ENCODE results near the gene C4orf50. TPM values are rescaled to one million over a fixed set of nuclear protein-coding genes. Genes with fewer than 3 reads are reported as not detected.

C4orf50 gene
- total RNA-seq, 2 experiments from 2014 or later = 0.19 to 0.43 TPM

DNA sequence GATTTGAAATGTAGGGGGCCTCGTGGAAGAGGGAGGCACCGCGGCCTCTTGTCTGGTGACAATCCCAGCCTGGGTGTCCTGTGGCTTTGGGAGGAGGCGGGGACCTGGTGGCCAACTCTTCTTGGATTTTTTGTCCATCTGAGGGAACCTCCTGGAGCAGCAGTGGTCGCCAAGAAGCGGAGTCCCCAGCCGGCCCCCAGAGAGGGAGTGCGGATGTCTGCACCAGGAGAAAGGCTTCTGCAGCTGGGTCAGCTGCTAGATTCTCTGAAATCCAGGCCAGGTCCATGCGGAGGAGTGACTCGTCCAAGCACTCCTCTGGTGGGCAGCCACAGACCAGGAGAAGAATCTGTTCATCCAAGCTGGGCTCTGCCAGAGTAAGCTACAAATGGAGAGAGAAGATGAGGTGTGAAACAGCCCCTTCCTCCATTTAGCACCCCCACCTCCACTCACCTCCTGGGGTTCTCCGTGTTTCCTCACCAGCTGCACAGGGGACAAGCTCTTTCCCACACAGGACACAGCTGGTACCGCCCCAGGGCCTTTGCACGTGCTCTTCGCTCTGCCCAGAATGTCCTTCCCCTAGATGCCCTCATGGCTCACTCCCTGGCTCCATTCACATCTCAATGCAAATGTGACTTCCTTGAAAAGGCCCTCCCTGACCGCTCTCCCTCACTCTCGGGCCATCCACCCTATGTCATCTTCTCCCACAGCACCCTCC is 27.6 kb downstream of the C4orf50 start:
- Mint-ChIP-seq H3K27ac (no peak overlapping the region), H3K4me1 (no peaks in the 10 kb centered on the region), H3K27me3 (peaks cover 2% of the 10 kb centered on the region), H3K36me3 (no peaks in the 10 kb centered on the region), H3K9me3 (no peaks in the 10 kb centered on the region), H3K4me3 (no peak overlapping the region)
- POLR2A ChIA-PET = no interaction called here
- ATAC-seq (ENCODE audit: low read depth) = no peak
- no peak for DNase-seq

DNA sequence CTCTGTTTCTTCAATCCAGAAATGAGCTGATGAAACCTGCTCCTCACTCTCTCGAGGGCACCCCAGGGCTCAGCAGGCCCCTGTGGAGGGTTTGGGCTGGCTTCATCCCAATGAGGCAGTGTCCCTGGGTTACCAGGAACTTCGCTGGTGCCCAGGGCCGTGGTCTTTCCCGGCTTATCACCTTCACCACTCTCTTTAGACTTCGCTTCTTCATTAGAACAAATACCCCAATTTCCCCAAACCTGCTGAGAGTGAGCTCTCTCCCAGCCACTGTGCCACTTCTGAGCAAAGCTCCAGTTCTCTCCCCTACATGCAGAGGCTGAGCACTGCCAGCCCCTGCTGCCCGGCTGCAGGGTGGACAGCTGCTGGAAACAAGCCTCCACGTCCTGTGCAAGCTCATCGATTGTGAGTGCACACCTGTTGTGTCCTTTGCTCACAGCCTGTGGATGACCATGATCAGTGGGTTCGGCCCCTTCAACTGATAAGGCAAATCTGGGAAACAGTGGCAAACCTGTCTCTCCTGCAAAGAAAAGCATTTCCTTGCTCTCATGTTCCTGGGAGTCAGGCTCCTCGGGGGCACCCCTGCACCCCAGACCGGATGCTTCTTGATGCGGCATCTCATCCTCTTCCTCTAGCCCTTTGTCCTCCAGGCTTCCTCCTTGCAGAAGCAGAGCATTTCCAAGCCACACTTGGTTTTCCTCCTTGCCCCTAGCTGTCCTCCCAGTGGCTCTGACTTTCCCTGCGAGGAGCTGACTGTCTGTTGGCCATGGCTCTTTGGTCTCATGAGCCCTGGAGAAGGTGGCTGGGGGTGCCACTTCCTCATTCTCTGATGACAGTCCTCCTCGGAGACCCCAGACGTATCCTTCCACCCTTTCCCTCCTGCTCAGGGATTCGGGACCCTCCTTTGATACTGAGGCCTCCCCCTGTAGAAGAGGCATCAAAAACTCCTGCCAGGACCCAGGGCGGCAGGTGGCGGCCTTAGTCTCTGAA is 28.7 kb downstream of the C4orf50 start:
- ATAC-seq (ENCODE audit: low read depth) = no peak

DNA sequence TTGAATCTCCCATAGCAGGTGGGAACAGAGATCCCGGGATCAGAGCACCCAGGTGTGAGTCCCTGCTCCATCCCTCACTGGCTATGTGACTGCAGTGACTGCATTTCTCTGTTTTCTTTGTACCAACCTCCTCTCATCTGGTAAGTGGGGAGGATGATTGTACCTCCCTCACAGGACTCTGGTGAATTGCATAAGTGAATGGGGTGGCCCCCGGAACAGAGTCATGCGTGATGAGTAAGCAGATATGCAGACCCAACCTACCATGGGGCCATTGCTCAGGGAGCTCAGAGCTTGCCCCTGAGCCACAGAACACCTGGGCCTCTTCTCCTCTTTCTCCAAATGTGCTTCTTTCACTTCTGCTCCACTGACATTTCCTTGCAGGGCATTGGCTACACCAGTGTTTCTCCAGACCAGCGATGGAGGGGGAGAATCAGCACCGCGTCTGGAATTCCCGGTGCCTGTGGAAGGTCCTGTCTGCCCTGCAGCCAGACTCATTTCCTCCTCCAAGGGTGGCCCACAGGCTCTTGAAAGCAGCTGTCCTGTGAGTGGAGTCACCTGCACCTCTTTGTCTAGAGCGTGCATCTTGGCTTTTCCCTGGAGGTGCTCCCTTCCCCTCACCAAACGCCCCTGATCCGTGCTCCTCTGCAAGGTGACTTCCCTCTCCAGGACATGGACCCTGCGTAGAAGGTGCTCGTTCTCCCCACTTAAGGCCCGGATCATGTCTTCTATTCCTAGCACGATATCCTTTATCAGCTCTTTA is 30.0 kb downstream of the C4orf50 start:
- DNase-seq = no peak
- H3K9me3 Mint-ChIP-seq = peaks cover 3% of the 10 kb centered on the region
- H3K27me3 Mint-ChIP-seq = no peaks in the 10 kb centered on the region
- no peak overlapping the region for H3K27ac Mint-ChIP-seq
- no peak for ATAC-seq (ENCODE audit: low read depth)
- H3K36me3 Mint-ChIP-seq = no peaks in the 10 kb centered on the region
- POLR2A ChIA-PET = no interaction called here
- H3K4me1 Mint-ChIP-seq = no peaks in the 10 kb centered on the region
- H3K4me3 Mint-ChIP-seq = no peak overlapping the region

More for the DNA sequence above, 28.7 kb downstream of the C4orf50 start:
- Mint-ChIP-seq H3K4me3 (no peak overlapping the region), H3K4me1 (no peaks in the 10 kb centered on the region), H3K27me3 (no peaks in the 10 kb centered on the region), H3K27ac (no peak overlapping the region), H3K9me3 (peaks cover 3% of the 10 kb centered on the region), H3K36me3 (no peaks in the 10 kb centered on the region)
- no peak for DNase-seq
- POLR2A ChIA-PET = no interaction called here

DNA sequence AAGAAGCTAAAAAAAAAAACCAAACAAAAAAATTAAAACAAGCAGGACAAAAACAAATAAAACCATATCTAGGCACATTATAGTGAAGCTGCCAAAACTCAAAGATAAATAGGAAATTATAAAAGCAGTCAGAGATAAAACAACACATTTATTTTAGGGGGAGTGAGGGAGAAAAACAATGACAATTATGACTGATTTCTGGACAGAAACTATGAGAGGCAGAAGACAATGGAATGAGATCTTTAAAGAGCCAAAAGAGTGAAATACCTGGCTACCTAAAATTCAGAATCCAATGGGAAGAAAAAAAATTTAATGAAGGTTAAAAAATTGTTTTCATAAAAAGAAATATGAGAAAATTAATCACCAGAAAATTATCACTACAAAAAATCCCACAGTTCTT is 33.4 kb downstream of the C4orf50 start:
- Mint-ChIP-seq H3K27ac (no peak overlapping the region), H3K4me3 (no peak overlapping the region), H3K4me1 (no peaks in the 10 kb centered on the region), H3K36me3 (no peaks in the 10 kb centered on the region), H3K27me3 (peaks cover 3% of the 10 kb centered on the region), H3K9me3 (peaks cover 3% of the 10 kb centered on the region)
- POLR2A ChIA-PET = no interaction called here
- DNase-seq = no peak
- no peak for ATAC-seq (ENCODE audit: low read depth)

DNA sequence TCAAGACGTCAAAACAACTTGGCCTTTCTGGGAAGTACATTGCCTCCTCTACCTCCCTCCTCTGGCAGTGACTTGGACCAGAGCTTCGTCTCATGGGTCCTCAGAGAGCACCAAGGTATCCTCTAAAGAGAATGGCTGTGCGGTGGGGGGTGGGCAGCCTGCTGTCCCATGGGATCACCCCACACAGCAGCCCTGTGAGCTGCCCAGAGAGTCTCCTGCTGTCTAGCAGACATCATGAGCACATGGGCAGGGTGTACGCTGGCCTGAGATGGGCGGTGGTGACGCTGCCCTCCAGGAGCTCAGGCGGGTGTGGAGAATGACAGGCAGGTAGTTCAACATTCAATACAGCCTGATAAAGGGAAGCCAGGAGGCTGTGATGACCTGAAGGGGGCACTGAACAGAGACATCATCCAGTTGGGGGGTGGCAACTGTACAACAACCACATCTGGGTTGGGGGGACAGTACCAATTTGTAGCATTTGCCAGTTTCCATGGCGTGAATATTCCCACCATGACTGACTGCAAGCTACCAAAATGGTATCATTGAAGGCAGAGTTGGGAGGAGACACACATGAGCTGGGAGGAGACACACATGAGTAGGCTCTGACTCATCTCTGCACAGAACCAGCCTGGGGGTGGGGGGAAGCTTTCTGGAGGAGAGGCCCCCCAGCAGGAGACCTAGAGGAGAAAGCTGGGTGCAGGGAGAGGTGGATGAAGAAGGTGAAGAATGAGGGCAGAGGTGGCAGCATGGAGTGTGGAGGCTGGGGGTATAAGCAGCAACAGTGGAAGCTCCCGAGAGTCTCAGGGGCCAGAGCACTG is 35.9 kb downstream of the C4orf50 start:
- H3K4me1 Mint-ChIP-seq = no peaks in the 10 kb centered on the region
- no peak overlapping the region for H3K27ac Mint-ChIP-seq
- ATAC-seq (ENCODE audit: low read depth) = no peak
- POLR2A ChIA-PET = no interaction called here
- H3K9me3 Mint-ChIP-seq = peaks cover 3% of the 10 kb centered on the region
- peaks cover 19% of the 10 kb centered on the region for H3K27me3 Mint-ChIP-seq
- no peaks in the 10 kb centered on the region for H3K36me3 Mint-ChIP-seq
- no peak for DNase-seq
- H3K4me3 Mint-ChIP-seq = no peak overlapping the region

DNA sequence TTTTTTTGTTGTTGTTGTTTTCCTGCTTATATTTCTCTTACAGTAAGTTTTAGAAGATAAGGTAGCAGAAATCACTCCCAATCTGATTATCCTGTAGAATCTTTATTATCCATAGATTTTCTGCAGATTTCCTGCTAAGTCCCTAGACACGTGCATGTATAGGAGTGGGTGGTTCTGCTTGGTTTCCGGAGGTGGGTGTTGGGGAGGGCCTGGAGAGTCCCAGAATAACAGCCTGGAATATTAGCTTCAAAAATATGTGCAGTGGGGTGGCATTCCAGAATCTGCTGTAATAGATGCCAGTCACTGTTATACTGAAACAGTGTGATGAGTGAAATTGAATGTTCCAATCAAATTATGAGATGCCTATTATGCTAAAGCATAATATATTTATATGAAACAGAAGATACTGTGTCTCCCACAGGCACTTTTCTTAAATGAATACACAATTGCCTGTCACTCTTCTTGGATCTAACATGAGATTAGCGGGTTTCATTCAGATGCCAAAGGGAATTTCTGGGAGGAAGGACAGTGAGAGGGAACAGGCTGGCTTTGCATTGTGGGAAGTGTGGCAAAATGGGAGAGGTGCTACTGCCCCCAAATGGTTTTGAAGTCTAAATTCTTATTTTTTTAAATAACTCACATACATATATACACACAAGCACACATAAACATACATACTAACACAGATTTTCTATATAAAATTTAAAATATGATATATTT is 37.6 kb downstream of the C4orf50 start:
- Mint-ChIP-seq H3K36me3 (no peaks in the 10 kb centered on the region), H3K9me3 (peaks cover 3% of the 10 kb centered on the region)

DNA sequence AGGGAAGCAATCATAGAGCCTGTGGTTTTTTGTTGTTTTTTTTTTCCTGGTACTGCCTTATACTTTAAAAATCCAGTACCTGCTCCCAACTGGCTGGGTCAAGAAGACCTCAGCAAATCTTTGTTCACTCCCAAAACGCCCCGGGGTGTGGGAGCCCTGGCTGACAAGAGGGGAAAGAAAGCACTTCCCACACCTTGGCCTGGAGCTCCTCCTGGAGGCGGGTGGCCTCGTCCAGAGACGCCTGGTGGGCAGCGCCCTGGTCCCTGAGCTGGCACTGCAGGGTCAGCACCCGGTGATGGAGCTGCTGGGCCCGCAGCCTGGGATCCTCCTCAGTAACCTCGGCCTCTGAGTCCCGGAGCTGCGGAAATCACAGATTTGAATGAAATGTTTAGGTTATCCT is 38.2 kb downstream of the C4orf50 start:
- POLR2A ChIA-PET = no interaction called here
- Mint-ChIP-seq H3K27me3 (peaks cover 19% of the 10 kb centered on the region), H3K27ac (no peak overlapping the region), H3K9me3 (peaks cover 3% of the 10 kb centered on the region), H3K36me3 (no peaks in the 10 kb centered on the region), H3K4me3 (no peak overlapping the region), H3K4me1 (no peaks in the 10 kb centered on the region)
- ATAC-seq (ENCODE audit: low read depth) (no peak), DNase-seq (no peak)

More for the DNA sequence above, 37.6 kb downstream of the C4orf50 start:
- DNase-seq (no peak), ATAC-seq (ENCODE audit: low read depth) (no peak)
- Mint-ChIP-seq H3K4me3 (no peak overlapping the region), H3K27me3 (peaks cover 19% of the 10 kb centered on the region), H3K4me1 (no peaks in the 10 kb centered on the region), H3K27ac (no peak overlapping the region)
- POLR2A ChIA-PET = no interaction called here

DNA sequence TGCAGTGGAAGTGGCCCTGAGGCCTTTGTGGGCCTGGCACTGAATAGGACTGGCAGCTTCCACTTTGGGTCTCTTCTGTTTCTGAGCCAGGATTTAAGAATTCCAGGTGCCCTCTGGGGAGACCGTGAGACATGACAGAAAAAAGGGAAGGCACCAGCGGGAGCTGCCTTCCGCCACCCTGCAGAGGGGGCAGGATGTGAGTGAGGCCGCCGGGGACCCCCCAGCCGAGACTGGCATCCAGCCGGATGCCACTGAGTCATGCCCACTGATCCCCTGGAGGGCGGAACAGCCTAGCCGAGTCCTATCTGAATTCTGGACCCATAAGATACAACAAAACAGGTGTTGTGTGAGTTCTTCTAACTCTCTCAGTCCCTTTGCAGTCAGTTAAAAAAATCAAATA is 41.3 kb downstream of the C4orf50 start:
- no peak overlapping the region for H3K4me3 Mint-ChIP-seq
- no peak for DNase-seq

DNA sequence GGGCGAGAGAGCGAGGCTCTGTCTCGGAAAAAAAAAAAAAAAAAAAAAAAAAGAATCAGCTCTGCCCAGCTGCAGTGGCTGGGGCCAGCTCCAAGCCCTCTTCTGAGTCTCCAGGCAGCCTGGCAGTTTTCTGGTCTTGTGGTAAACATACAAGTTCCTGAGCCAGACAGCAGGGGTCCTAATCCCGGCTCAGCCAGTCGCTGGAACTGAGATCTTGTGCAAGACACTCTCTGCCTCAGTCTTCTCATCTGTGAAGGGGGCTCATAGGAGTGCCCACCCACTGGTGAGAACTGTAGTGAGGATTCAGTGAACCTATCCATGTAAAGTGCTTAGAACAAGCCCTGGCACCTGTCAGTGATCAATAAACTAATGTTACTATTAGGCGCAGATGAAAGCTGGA is 41.8 kb downstream of the C4orf50 start:
- H3K9me3 Mint-ChIP-seq = no peaks in the 10 kb centered on the region
- no peak overlapping the region for H3K4me3 Mint-ChIP-seq
- peaks cover 19% of the 10 kb centered on the region for H3K27me3 Mint-ChIP-seq
- DNase-seq = no peak
- H3K36me3 Mint-ChIP-seq = no peaks in the 10 kb centered on the region
- no peak for ATAC-seq (ENCODE audit: low read depth)
- no peaks in the 10 kb centered on the region for H3K4me1 Mint-ChIP-seq
- POLR2A ChIA-PET = interaction anchor here (0.6 kb wide), 1 partner anchor 1358 kb away, joined by 3 read pairs; no protein-coding TSS in a partner anchor
- H3K27ac Mint-ChIP-seq = no peak overlapping the region

More for the DNA sequence above, 41.3 kb downstream of the C4orf50 start:
- peaks cover 19% of the 10 kb centered on the region for H3K27me3 Mint-ChIP-seq
- H3K9me3 Mint-ChIP-seq = no peaks in the 10 kb centered on the region
- POLR2A ChIA-PET = interaction anchor here (0.6 kb wide), 1 partner anchor 1359 kb away, joined by 3 read pairs; no protein-coding TSS in a partner anchor
- no peaks in the 10 kb centered on the region for H3K36me3 Mint-ChIP-seq
- no peaks in the 10 kb centered on the region for H3K4me1 Mint-ChIP-seq
- H3K27ac Mint-ChIP-seq = no peak overlapping the region
- no peak for ATAC-seq (ENCODE audit: low read depth)

DNA sequence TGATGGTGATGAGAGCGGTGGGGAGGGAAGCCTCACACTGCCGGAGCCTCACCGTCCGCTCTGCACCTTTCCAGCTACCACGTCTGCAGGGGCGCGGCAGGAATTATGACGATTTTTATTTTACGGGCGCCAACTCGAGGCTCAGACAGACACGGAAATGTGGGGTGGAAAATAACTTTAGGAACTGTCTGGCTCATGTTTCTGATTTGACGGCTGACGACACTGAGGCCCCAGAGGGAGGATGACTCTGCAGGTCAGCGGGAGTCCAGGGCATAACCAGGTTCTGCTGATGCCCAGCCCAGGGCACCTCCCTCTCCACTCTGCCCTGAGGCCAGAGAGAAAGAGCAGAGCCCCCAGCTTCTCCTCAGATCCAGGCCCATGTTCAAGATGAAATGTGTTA is 43.9 kb downstream of the C4orf50 start:
- Mint-ChIP-seq H3K4me1 (no peaks in the 10 kb centered on the region), H3K36me3 (no peaks in the 10 kb centered on the region), H3K27me3 (peaks cover 16% of the 10 kb centered on the region), H3K9me3 (no peaks in the 10 kb centered on the region), H3K4me3 (no peak overlapping the region), H3K27ac (no peak overlapping the region)
- POLR2A ChIA-PET = no interaction called here
- DNase-seq = no peak
- no peak for ATAC-seq (ENCODE audit: low read depth)

DNA sequence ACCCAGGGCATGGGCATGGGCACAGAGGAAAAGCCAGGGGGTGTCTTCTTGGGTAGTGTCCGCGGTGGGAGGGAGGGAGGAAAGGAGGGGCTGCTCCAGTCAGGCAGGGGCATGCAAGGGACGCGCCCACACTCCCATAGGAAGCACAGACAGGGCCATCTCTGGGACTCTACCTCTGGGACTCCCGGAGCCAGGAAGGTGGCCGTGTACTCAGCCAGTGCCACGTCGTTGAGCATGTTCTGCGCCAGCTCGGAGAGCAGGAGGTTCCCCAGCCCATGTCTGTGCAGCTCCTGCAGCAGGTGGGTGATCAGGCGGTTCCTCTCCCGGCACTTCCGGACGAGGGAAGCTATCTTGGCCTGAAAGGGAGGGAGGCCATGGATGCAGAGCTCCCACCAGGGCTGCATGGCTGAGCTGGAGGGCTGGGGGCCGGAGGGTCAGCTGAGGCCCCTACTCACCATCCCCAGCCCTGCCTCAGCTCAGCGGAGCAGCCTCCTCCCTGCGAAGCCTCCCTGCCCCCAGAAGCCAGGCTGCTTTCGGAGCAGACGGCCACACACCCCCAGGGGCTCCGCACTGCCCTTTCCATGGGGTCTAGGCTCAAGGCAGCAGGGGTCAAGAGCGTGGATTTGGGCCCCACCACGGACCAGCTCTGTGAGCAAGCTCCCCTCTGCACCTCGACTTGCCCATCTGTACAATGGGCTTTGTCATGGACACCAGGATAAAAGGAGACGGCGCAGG is 44.6 kb downstream of the C4orf50 start:
- H3K36me3 Mint-ChIP-seq = no peaks in the 10 kb centered on the region
- POLR2A ChIA-PET = no interaction called here
- DNase-seq = no peak
- no peak overlapping the region for H3K27ac Mint-ChIP-seq
- H3K27me3 Mint-ChIP-seq = peaks cover 10% of the 10 kb centered on the region
- no peaks in the 10 kb centered on the region for H3K9me3 Mint-ChIP-seq
- ATAC-seq (ENCODE audit: low read depth) = no peak
- no peaks in the 10 kb centered on the region for H3K4me1 Mint-ChIP-seq
- no peak overlapping the region for H3K4me3 Mint-ChIP-seq

DNA sequence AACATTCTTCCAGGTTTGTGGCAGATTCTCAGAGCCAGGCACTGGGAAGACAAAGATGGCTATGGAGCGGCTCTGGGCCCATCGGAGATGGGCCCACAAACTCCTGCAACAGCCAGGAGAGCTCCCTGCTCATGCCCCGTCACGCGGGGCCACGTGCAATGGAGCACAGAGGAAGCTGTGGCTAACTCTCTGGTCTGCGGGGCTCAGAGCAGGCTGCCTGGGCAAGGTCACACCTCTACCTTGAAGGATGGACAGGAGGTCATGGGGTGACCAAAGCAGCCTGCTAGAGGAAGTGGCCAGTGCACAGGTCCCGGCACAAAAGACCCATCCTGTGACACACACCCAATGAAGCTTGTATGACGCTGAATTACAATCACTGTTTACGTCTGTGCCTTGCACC is 45.2 kb downstream of the C4orf50 start:
- POLR2A ChIA-PET = no interaction called here
- no peaks in the 10 kb centered on the region for H3K36me3 Mint-ChIP-seq
- DNase-seq (no peak), ATAC-seq (ENCODE audit: low read depth) (no peak)
- no peak overlapping the region for H3K4me3 Mint-ChIP-seq
- no peak overlapping the region for H3K27ac Mint-ChIP-seq
- H3K27me3 Mint-ChIP-seq = peaks cover 6% of the 10 kb centered on the region
- no peaks in the 10 kb centered on the region for H3K9me3 Mint-ChIP-seq
- H3K4me1 Mint-ChIP-seq = no peaks in the 10 kb centered on the region
